GM12801 (cell line): ENCODE results near the gene GKAP1.
"Not testable (repeated sequence)": the region's sequence is repeated elsewhere in the genome, so short reads cannot be mapped to it uniquely, and the experiment has no call there.

ENCODE experiments used
- CTCF ChIP-seq: IDR thresholded peaks from one replicate; pipeline ENCODE4 v1.5.1; 2011; ENCODE audit warnings: control low read depth; ENCODE audit not compliant: insufficient read length; ENCODE audit errors: extremely low read depth

GKAP1 gene

GRCh38 chr9:83817356-83818278, at the start of gene GKAP1:
Gene GKAP1, minus strand, starts transcription at chr9:83817769. Its CDS starts 11,252 bp downstream, at chr9:83806517.
- not testable (repeated sequence) for TF ChIP-seq CTCF

GRCh38 chr9:83800236-83801033, 17.1 kb downstream of the GKAP1 start:
- TF ChIP-seq CTCF: no peak

GRCh38 chr9:83794051-83794450, 23.5 kb downstream of the GKAP1 start:
- TF ChIP-seq CTCF: no peak

GRCh38 chr9:83792746-83793145, 24.8 kb downstream of the GKAP1 start:
- no peak for TF ChIP-seq CTCF

- TF ChIP-seq CTCF: no peak
These were observed 39.4 kb downstream of the GKAP1 start for GRCh38 chr9:83778164-83778563.

GRCh38 chr9:83775932-83776331, 41.6 kb downstream of the GKAP1 start:
- TF ChIP-seq CTCF: no peak

GRCh38 chr9:83772860-83773259, 44.7 kb downstream of the GKAP1 start:
- TF ChIP-seq CTCF: no peak
